ENCODE measurements around the gene PLCB1.

Gene PLCB1

GRCh38 chr20:8293750-8294149, 161.7 kb downstream of the PLCB1 start:
- H3K4me3 ChIP-seq (ENCODE audit: control insufficient read depth, low read depth, low read length) = no peak overlapping the region
- TF ChIP-seq CTCF (IDR thresholded peaks at IDR 0.05; ENCODE audit: control insufficient read depth, insufficient read depth, low read depth, low read length, missing control alignments) = no peak
- no peak for DNase-seq (ENCODE audit: low read depth)

GRCh38 chr20:8296536-8296935, 164.5 kb downstream of the PLCB1 start:
- DNase-seq (ENCODE audit: low read depth) = no peak
- no peak for TF ChIP-seq CTCF (IDR thresholded peaks at IDR 0.05; ENCODE audit: control insufficient read depth, insufficient read depth, low read depth, low read length, missing control alignments)
- H3K4me3 ChIP-seq (ENCODE audit: control insufficient read depth, low read depth, low read length) = no peak overlapping the region

- DNase-seq (ENCODE audit: low read depth) = no peak
- TF ChIP-seq CTCF (IDR thresholded peaks at IDR 0.05; ENCODE audit: control insufficient read depth, insufficient read depth, low read depth, low read length, missing control alignments) = no peak
Measured at GRCh38 chr20:8298426-8299043, 166.5 kb downstream of the PLCB1 start.

GRCh38 chr20:8299921-8300320, 167.9 kb downstream of the PLCB1 start:
- DNase-seq (ENCODE audit: low read depth) = no peak
- no peak for TF ChIP-seq CTCF (IDR thresholded peaks at IDR 0.05; ENCODE audit: control insufficient read depth, insufficient read depth, low read depth, low read length, missing control alignments)
- no peak overlapping the region for H3K4me3 ChIP-seq (ENCODE audit: control insufficient read depth, low read depth, low read length)

More at GRCh38 chr20:8298426-8299043, 166.5 kb downstream of the PLCB1 start:
- H3K4me3 ChIP-seq (ENCODE audit: control insufficient read depth, low read depth, low read length) = no peak overlapping the region

- H3K4me3 ChIP-seq (ENCODE audit: control insufficient read depth, low read depth, low read length) = no peak overlapping the region
- no peak for TF ChIP-seq CTCF (IDR thresholded peaks at IDR 0.05; ENCODE audit: control insufficient read depth, insufficient read depth, low read depth, low read length, missing control alignments)
- DNase-seq (ENCODE audit: low read depth) = no peak
Measured at GRCh38 chr20:8301655-8302054, 169.6 kb downstream of the PLCB1 start.

- no peak for DNase-seq (ENCODE audit: low read depth)
- H3K4me3 ChIP-seq (ENCODE audit: control insufficient read depth, low read depth, low read length) = no peak overlapping the region
- TF ChIP-seq CTCF (IDR thresholded peaks at IDR 0.05; ENCODE audit: control insufficient read depth, insufficient read depth, low read depth, low read length, missing control alignments) = no peak
Measured at GRCh38 chr20:8303651-8304050, 171.6 kb downstream of the PLCB1 start.

Measured in AG09309 (cell line).